Skeletal muscle satellite cell (primary cell): ENCODE results near the gene AMDHD1.

ENCODE experiments used
- H3K27me3 ChIP-seq: 2 replicates; pipeline ENCODE4 v1.7.0; 2013; ENCODE audit warnings: low read length; ENCODE audit not compliant: control insufficient read depth, insufficient read depth
- H3K36me3 ChIP-seq: 2 replicates; pipeline ENCODE4 v1.7.0; 2013; ENCODE audit warnings: mild to moderate bottlenecking, control low read depth, low read length; ENCODE audit not compliant: insufficient read depth
- H3K4me1 ChIP-seq: 2 replicates; pipeline ENCODE4 v1.7.0; 2013; ENCODE audit warnings: low read length; ENCODE audit not compliant: control insufficient read depth, insufficient read depth
- H3K4me2 ChIP-seq: 2 replicates; pipeline ENCODE4 v1.7.0; 2013; ENCODE audit warnings: mild to moderate bottlenecking, low read length
- H3K4me3 ChIP-seq: 2 replicates; pipeline ENCODE4 v1.7.0; 2013; ENCODE audit warnings: low read length
- H3K9ac ChIP-seq: 2 replicates; pipeline ENCODE4 v1.7.0; 2013; ENCODE audit warnings: mild to moderate bottlenecking, low read depth, low read length, moderate library complexity
- H3K9me3 ChIP-seq: replicated peaks from 2 replicates; pipeline ENCODE4 v1.7.0; 2013; ENCODE audit warnings: mild to moderate bottlenecking, control low read depth, low read length

AMDHD1 gene

DNA sequence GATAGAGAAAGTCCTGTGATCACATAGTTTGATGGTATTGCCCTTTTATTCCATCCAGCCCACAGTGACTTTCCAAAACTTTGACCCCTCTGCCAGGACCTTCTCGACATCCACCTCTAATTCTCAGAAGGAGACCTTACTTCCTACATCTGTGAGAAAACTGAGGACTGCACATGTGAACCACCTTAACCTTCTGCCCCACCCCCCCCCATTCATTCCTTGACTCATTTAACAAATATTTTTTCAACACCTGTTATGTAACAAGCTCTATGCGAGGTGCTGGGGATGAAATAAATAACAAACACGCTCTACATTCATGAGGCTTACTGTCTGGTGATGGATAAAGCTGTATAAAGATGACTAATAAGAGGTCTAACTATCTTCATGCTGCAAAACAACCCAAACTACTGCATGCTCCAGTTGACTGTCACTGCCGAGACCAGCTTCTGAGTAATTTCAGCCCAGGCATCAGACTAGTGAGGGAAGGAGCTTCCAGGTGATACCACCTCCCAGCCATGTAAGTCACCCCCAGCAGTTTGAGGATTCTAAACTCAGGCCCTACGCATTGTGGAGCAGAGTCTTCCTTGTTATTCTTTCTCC, 54.9 kb downstream of the AMDHD1 start:
- peaks cover 7% of the 10 kb centered on the region for H3K27me3 ChIP-seq
- H3K4me1 ChIP-seq = no peaks in the 10 kb centered on the region
- no peak overlapping the region for H3K4me2 ChIP-seq
- H3K36me3 ChIP-seq = peaks cover 7% of the 10 kb centered on the region
- H3K9ac ChIP-seq = no peak overlapping the region
- H3K9me3 ChIP-seq = no peaks in the 10 kb centered on the region
- H3K4me3 ChIP-seq = no peak overlapping the region

DNA sequence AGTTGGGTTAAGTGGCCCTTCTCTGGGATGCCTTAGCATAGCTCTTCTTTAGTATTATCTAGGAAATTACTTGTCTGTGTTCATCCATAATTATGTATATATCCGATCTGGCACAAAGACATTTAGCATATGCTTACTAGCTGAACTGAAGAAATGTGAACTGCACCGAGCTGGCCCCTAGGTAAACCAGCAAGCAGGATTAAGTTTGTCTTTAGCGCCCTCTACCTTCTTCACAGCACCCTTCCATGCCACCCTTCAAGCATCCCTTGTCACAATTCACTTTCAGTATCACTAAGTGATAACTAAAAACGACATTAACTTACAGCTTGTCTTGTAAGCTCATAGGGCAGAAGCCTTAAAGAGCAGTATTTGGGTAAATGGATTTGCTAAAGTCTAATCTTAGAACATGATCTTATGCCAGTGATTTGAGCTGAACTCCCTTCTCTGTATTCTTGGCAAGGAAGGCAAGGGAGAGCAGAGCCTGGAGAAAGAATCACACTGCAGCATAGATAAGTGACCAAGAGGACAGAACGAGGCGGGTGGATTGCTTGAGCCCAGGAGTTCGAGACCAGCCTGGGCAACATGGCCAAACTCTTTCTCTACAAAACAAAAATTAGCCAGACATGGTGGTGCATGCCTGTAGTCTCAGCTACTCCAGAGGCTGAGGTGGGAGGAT, 55.6 kb downstream of the AMDHD1 start:
- H3K4me3 ChIP-seq = no peak overlapping the region
- H3K9me3 ChIP-seq = no peaks in the 10 kb centered on the region
- H3K36me3 ChIP-seq = peaks cover 11% of the 10 kb centered on the region
- H3K27me3 ChIP-seq = peaks cover 3% of the 10 kb centered on the region
- H3K9ac ChIP-seq = no peak overlapping the region
- no peak overlapping the region for H3K4me2 ChIP-seq
- H3K4me1 ChIP-seq = no peaks in the 10 kb centered on the region

- no peak overlapping the region for H3K4me2 ChIP-seq
- H3K4me1 ChIP-seq = no peaks in the 10 kb centered on the region
- no peaks in the 10 kb centered on the region for H3K9me3 ChIP-seq
- no peak overlapping the region for H3K9ac ChIP-seq
- no peak overlapping the region for H3K4me3 ChIP-seq
- peaks cover 11% of the 10 kb centered on the region for H3K36me3 ChIP-seq
- no peaks in the 10 kb centered on the region for H3K27me3 ChIP-seq
Observed at GRCh38 chr12:95999484-95999883, 56.4 kb downstream of the AMDHD1 start.

DNA sequence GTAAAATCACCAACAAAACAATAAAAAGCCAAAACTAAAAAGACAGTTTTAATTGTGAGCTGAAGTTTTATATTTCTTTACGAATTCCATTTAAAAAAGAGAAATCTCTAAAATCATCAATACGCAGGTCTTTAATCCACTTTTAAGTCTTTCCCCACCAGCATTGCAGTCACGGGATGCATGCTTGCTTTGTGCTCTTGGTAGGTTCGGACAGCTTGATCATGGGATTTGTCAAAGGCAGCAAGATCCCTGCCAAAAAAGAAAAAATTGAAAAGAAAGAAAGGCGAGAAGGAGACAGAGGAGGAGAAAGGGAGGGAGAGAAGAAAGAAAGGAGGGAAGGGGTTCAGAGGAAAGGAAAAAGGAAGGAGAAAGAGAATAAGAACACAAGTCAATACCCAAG, 57.7 kb downstream of the AMDHD1 start:
- no peaks in the 10 kb centered on the region for H3K27me3 ChIP-seq
- no peak overlapping the region for H3K9ac ChIP-seq
- no peak overlapping the region for H3K4me2 ChIP-seq
- H3K4me3 ChIP-seq = no peak overlapping the region
- H3K9me3 ChIP-seq = no peaks in the 10 kb centered on the region
- no peaks in the 10 kb centered on the region for H3K4me1 ChIP-seq
- H3K36me3 ChIP-seq = peaks cover 14% of the 10 kb centered on the region

DNA sequence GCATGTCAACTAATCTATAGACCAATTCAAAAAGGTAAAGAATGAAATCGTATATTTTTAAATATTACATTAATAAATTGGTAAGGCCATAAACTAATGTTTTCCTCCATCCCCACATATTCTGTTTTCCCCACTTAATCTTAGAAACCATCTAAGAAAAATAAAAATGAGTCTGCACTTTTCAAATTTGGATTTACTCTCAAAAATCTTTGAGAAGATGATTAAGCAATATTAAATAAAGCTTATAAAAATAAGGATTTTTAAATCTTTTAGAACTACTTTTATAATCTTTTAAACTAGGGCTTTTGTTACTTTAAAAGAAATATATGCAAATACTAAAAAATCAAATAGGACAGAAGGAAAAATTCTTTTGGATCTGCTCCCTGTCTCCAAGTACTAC, 63.6 kb downstream of the AMDHD1 start:
- no peaks in the 10 kb centered on the region for H3K27me3 ChIP-seq
- H3K4me2 ChIP-seq = no peak overlapping the region
- H3K4me3 ChIP-seq = no peak overlapping the region
- H3K4me1 ChIP-seq = no peaks in the 10 kb centered on the region
- no peak overlapping the region for H3K9ac ChIP-seq
- H3K36me3 ChIP-seq = peaks cover 30% of the 10 kb centered on the region
- H3K9me3 ChIP-seq = no peaks in the 10 kb centered on the region

DNA sequence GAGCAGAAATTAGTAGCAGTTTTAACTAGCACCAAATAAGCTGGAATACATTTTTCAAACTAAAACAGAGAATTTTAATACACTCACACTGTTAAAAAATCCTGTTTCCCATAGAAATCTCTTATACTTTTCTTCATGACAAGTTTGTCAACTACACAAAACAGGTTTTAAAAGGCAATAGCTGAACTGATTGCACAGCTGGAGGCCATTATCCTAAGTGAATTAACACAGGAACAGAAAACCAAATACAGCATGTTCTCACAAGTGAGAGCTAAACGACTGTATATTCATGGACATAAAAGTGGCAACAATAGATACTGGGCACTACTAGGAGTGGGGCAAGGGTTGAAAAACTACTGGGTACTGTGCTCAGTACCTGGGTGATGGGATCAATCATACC, 64.6 kb downstream of the AMDHD1 start:
- no peak overlapping the region for H3K4me3 ChIP-seq
- peaks cover 26% of the 10 kb centered on the region for H3K36me3 ChIP-seq
- no peaks in the 10 kb centered on the region for H3K9me3 ChIP-seq
- no peaks in the 10 kb centered on the region for H3K27me3 ChIP-seq
- no peaks in the 10 kb centered on the region for H3K4me1 ChIP-seq
- no peak overlapping the region for H3K4me2 ChIP-seq
- no peak overlapping the region for H3K9ac ChIP-seq

- no peak overlapping the region for H3K4me2 ChIP-seq
- H3K9me3 ChIP-seq = no peaks in the 10 kb centered on the region
- H3K4me3 ChIP-seq = no peak overlapping the region
- H3K9ac ChIP-seq = no peak overlapping the region
- H3K36me3 ChIP-seq = peaks cover 8% of the 10 kb centered on the region
- H3K4me1 ChIP-seq = no peaks in the 10 kb centered on the region
- H3K27me3 ChIP-seq = no peaks in the 10 kb centered on the region
Observed at GRCh38 chr12:96014943-96015599, 71.9 kb downstream of the AMDHD1 start.

- Histone ChIP-seq H3K36me3 (peaks cover 8% of the 10 kb centered on the region), H3K9ac (no peak overlapping the region), H3K27me3 (no peaks in the 10 kb centered on the region), H3K4me1 (no peaks in the 10 kb centered on the region), H3K4me3 (no peak overlapping the region), H3K9me3 (no peaks in the 10 kb centered on the region), H3K4me2 (no peak overlapping the region)
Observed at GRCh38 chr12:96015672-96016071, 72.5 kb downstream of the AMDHD1 start.
